ENCODE measurements around the gene TMC7. TPM values are rescaled to one million over a fixed set of nuclear protein-coding genes. Genes with fewer than 3 reads are reported as not detected.

The TMC7 gene
- total and polyA plus RNA-seq, 2 donors (not counting 3 experiments of a cell fraction or from before 2014, with no cell fraction given), result 5.7 to 7.0 TPM

GRCh38 chr16:19086322-19087199 is 102.8 kb downstream of the TMC7 start:
- DNase-seq (ENCODE audit: low read depth, low spot score) (peak; percentile 95), FAIRE-seq (peak; percentile 93)
- CTCF ChIA-PET, result interaction anchor here (0.6 to 4.2 kb wide), 33 partner anchors 8 to 776 kb away, joined by 3 to 244 read pairs (median 6); partner anchors contain the start of genes ITPRIPL2 and TMC7
- Histone ChIP-seq H3K9ac (replicated peaks; ENCODE audit: extremely low read depth, insufficient read depth, low read length) (peak overlapping the region; percentile 89), H4K20me1 (replicated peaks; ENCODE audit: control insufficient read depth, extremely low read depth, insufficient read depth, low read length) (no peaks in the 10 kb centered on the region), H3K9me1 (replicated peaks; ENCODE audit: control insufficient read depth, extremely low read depth, insufficient read depth, low read length) (no peaks in the 10 kb centered on the region), H3K79me2 (ENCODE audit: control insufficient read depth, insufficient read depth, low read length) (no peaks in the 10 kb centered on the region), H3K4me2 (ENCODE audit: insufficient read depth, low read length) (peak overlapping the region; percentile 90), H3K27me3 (ENCODE audit: control insufficient read depth in 2 of 2, insufficient read depth in 2 of 2, low read length in 2 of 2) (no peaks in the 10 kb centered on the region), H2AFZ (ENCODE audit: low read depth, low read length) (peak overlapping the region; percentile 97), H3K36me3 (ENCODE audit: control insufficient read depth in 2 of 2, extremely low read depth in 1 of 2, insufficient read depth in 2 of 2, low read length in 2 of 2) (no peaks in the 10 kb centered on the region), H3K27ac (ENCODE audit: insufficient read depth, low read depth, low read length) (peak overlapping the region; percentile 61), H3K4me3 (replicated peaks in 1 of 3; ENCODE audit: insufficient read depth in 1 of 3, low read depth in 1 of 3, low read length in 3 of 3) (peak overlapping the region; percentile 34 to 69 (median 41)), H3K4me1 (ENCODE audit: control insufficient read depth, extremely low read depth, insufficient read depth, low read length) (peaks cover 15% of the 10 kb centered on the region), H3K9me3 (replicated peaks; ENCODE audit: control insufficient read depth, insufficient read depth, low read length) (no peaks in the 10 kb centered on the region)
- peak; percentile 99 for TF ChIP-seq CTCF (IDR thresholded peaks at IDR 0.05; ENCODE audit: extremely low read depth in 1 of 2, insufficient read depth in 1 of 2, low read depth in 1 of 2, low read length in 2 of 2)
- peak; percentile 94 for TF ChIP-seq POLR2A (IDR thresholded peaks at IDR 0.05; ENCODE audit: low read depth, low read length)
- peak; percentile 52 for TF ChIP-seq MYC (IDR thresholded peaks at IDR 0.05; ENCODE audit: low read depth, low read length)
- TF ChIP-seq JUN (IDR thresholded peaks at IDR 0.05; ENCODE audit: borderline replicate concordance, insufficient read depth, insufficient read length, low read depth), result no peak
- TF ChIP-seq MAX (IDR thresholded peaks at IDR 0.05; ENCODE audit: insufficient read depth, insufficient read length), result peak; percentile 87
- no peak for TF ChIP-seq EZH2 (IDR thresholded peaks at IDR 0.05; ENCODE audit: borderline replicate concordance, low read depth, low read length, severe bottlenecking)
- TF ChIP-seq POLR2AphosphoS5 (IDR thresholded peaks at IDR 0.05; ENCODE audit: insufficient read depth, low read depth, low read length), result peak; percentile 85
- intact Hi-C loops (cut with micrococcal nuclease), result loop anchor here (1.0 to 2.0 kb wide), 9 partner anchors 28 to 416 kb away; partner anchors contain the start of gene TMC7
- POLR2A ChIA-PET, result interaction anchor here (2.8 kb wide), 1 partner anchor 28 kb away, joined by 15 read pairs; the partner anchor contains the start of gene ITPRIPL2
- BruUV-seq (replicated peaks), result TSS peak; percentile 70
- dilution Hi-C loops (cut with MboI; ENCODE audit: extremely low pct_ligation_motif_present, low sequenced_read_pairs), result no loop called here
